Measurements from ENCODE around the gene TMEM63C.

Gene TMEM63C

DNA sequence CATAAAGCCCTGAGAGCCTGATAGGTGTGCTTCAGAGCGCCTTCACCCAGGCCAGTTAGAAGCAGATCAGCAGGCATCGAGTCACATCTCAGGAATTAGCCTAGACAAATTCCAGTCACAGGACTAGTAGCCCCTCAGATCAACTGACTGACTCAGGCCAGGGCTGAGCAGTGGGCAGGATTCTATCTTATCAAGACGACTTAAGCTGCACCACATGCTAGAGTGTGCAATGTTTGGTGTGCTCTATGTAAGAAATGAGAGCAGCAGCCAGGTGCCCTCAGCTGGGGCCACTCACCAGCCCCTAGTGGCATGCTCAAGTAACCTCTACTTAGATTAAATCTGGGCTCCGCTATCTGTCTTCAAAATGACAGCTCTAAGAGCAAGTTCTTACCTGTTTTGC lies 109.1 kb downstream of the TMEM63C start:
- Histone ChIP-seq H3K9me3 (replicated peaks; ENCODE audit: insufficient read depth, low read length) (no peaks in the 10 kb centered on the region), H2AFZ (ENCODE audit: low read length) (no peak overlapping the region), H3K9me2 (replicated peaks; ENCODE audit: insufficient read depth, low read length) (no peaks in the 10 kb centered on the region), H3K4me1 (ENCODE audit: low read length) (no peaks in the 10 kb centered on the region), H3F3A (ENCODE audit: insufficient read depth, low read length) (no peaks in the 10 kb centered on the region), H3K36me3 (replicated peaks; ENCODE audit: insufficient read depth, low read length) (no peaks in the 10 kb centered on the region), H3K79me2 (ENCODE audit: low read length) (no peaks in the 10 kb centered on the region), H3K27ac (ENCODE audit: low read length) (no peak overlapping the region), H3K9ac (ENCODE audit: low read length) (no peak overlapping the region), H4K20me1 (ENCODE audit: insufficient read depth, low read length) (no peaks in the 10 kb centered on the region), H3K27me3 (replicated peaks; ENCODE audit: insufficient read depth, low read length) (no peaks in the 10 kb centered on the region), H3K4me3 (ENCODE audit: low read length) (no peak overlapping the region), H3K4me2 (ENCODE audit: low read depth, low read length) (no peak overlapping the region)
- no peak for DNase-seq
- TF ChIP-seq EZH2phosphoT487 (IDR thresholded peaks at IDR 0.05; ENCODE audit: low read length), result no peak
- TF ChIP-seq CTCF (IDR thresholded peaks at IDR 0.05; ENCODE audit: low read length), result no peak
- TF ChIP-seq EZH2 (optimal IDR thresholded peaks at IDR 0.05; ENCODE audit: low read depth, low read length), result no peak

DNA sequence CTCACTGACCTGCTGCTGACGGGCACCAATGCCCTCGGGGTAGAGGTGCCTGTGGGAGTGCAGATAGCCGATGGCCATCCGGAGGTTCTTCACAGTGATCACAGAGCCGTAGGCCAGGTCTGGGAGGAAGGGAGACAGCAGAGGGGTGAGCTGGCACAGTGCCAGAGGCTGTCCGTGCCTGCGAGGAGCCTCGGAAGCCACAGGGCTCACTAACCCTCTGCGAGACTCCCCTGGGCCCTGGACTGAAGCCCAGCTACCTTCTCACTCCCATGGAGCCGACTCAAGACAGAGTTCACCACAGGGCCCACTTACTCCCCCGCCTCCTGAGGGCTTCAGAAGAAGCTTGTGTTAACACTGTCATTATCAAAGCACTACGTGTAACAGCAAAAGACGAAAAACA lies 114.6 kb downstream of the TMEM63C start:
- H3K4me1 ChIP-seq (ENCODE audit: low read length), result no peaks in the 10 kb centered on the region
- no peaks in the 10 kb centered on the region for H4K20me1 ChIP-seq (ENCODE audit: insufficient read depth, low read length)
- no peak overlapping the region for H3K9ac ChIP-seq (ENCODE audit: low read length)
- H3K9me2 ChIP-seq (replicated peaks; ENCODE audit: insufficient read depth, low read length), result no peaks in the 10 kb centered on the region
- no peak overlapping the region for H3K27ac ChIP-seq (ENCODE audit: low read length)
- H3K27me3 ChIP-seq (replicated peaks; ENCODE audit: insufficient read depth, low read length), result no peaks in the 10 kb centered on the region
- no peak overlapping the region for H3K4me3 ChIP-seq (ENCODE audit: low read length)
- no peak overlapping the region for H3K4me2 ChIP-seq (ENCODE audit: low read depth, low read length)
- no peak for DNase-seq
- H3K36me3 ChIP-seq (replicated peaks; ENCODE audit: insufficient read depth, low read length), result no peaks in the 10 kb centered on the region
- TF ChIP-seq EZH2 (optimal IDR thresholded peaks at IDR 0.05; ENCODE audit: low read depth, low read length), result no peak
- TF ChIP-seq EZH2phosphoT487 (IDR thresholded peaks at IDR 0.05; ENCODE audit: low read length), result no peak
- no peak for TF ChIP-seq CTCF (IDR thresholded peaks at IDR 0.05; ENCODE audit: low read length)
- H3K79me2 ChIP-seq (ENCODE audit: low read length), result no peaks in the 10 kb centered on the region
- H3K9me3 ChIP-seq (replicated peaks; ENCODE audit: insufficient read depth, low read length), result no peaks in the 10 kb centered on the region
- H2AFZ ChIP-seq (ENCODE audit: low read length), result no peak overlapping the region
- no peaks in the 10 kb centered on the region for H3F3A ChIP-seq (ENCODE audit: insufficient read depth, low read length)

GRCh38 chr14:77296906-77297305 lies 115.3 kb downstream of the TMEM63C start:
- H3K36me3 ChIP-seq (replicated peaks; ENCODE audit: insufficient read depth, low read length), result no peaks in the 10 kb centered on the region
- H3K4me1 ChIP-seq (ENCODE audit: low read length), result no peaks in the 10 kb centered on the region
- TF ChIP-seq CTCF (IDR thresholded peaks at IDR 0.05; ENCODE audit: low read length), result no peak
- TF ChIP-seq EZH2phosphoT487 (IDR thresholded peaks at IDR 0.05; ENCODE audit: low read length), result no peak
- no peak for TF ChIP-seq EZH2 (optimal IDR thresholded peaks at IDR 0.05; ENCODE audit: low read depth, low read length)
- H4K20me1 ChIP-seq (ENCODE audit: insufficient read depth, low read length), result no peaks in the 10 kb centered on the region
- H3K79me2 ChIP-seq (ENCODE audit: low read length), result no peaks in the 10 kb centered on the region
- DNase-seq, result no peak
- H3K4me3 ChIP-seq (ENCODE audit: low read length), result no peak overlapping the region
- H2AFZ ChIP-seq (ENCODE audit: low read length), result no peak overlapping the region
- H3K27ac ChIP-seq (ENCODE audit: low read length), result no peak overlapping the region
- H3K4me2 ChIP-seq (ENCODE audit: low read depth, low read length), result no peak overlapping the region
- H3K9ac ChIP-seq (ENCODE audit: low read length), result no peak overlapping the region
- H3K27me3 ChIP-seq (replicated peaks; ENCODE audit: insufficient read depth, low read length), result no peaks in the 10 kb centered on the region
- H3K9me2 ChIP-seq (replicated peaks; ENCODE audit: insufficient read depth, low read length), result no peaks in the 10 kb centered on the region
- no peaks in the 10 kb centered on the region for H3F3A ChIP-seq (ENCODE audit: insufficient read depth, low read length)
- no peaks in the 10 kb centered on the region for H3K9me3 ChIP-seq (replicated peaks; ENCODE audit: insufficient read depth, low read length)

All from MM.1S (cell line).